Fibroblast of pulmonary artery (primary cell): ENCODE results near the gene UNC5B.

Experiments used
- DNase-seq: peaks from one replicate; pipeline ENCODE4 v3.0.0-alpha.2; 2010; ENCODE audit warnings: low read depth
- H3K4me3 ChIP-seq: replicated peaks from 2 replicates; pipeline ENCODE4 v1.5.1; 2011; ENCODE audit warnings: low read depth, mild to moderate bottlenecking, control low read depth, low read length, moderate library complexity
- TF ChIP-seq, protein P1 (sequence below): IDR thresholded peaks from 2 replicates; pipeline ENCODE4 v1.5.1; 2011; ENCODE audit warnings: mild to moderate bottlenecking, control low read depth, low read length, inconsistent platforms; ENCODE audit errors: missing control alignments

Gene UNC5B

DNA sequence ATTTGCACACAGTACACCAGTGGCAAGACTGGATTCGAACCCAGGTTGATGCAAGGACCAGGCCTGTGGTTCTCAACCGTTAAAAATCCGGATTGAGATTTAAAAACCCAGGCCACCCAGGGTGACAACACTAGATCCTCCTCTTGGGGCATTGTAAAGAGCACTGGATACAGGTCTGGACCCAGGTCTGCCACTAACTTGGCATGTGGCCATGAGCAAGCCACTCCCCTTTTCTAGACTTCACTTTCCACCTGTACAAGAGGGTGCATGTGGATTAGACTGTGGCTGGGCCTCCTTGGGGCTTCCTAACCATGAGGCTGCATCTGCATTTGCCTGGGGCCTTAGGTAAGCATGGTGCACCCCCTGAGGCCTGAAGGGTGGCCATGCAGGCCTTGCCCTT, 85.0 kb downstream of the UNC5B start:
- H3K4me3 ChIP-seq: no peak overlapping the region
- TF ChIP-seq, protein P1, sequence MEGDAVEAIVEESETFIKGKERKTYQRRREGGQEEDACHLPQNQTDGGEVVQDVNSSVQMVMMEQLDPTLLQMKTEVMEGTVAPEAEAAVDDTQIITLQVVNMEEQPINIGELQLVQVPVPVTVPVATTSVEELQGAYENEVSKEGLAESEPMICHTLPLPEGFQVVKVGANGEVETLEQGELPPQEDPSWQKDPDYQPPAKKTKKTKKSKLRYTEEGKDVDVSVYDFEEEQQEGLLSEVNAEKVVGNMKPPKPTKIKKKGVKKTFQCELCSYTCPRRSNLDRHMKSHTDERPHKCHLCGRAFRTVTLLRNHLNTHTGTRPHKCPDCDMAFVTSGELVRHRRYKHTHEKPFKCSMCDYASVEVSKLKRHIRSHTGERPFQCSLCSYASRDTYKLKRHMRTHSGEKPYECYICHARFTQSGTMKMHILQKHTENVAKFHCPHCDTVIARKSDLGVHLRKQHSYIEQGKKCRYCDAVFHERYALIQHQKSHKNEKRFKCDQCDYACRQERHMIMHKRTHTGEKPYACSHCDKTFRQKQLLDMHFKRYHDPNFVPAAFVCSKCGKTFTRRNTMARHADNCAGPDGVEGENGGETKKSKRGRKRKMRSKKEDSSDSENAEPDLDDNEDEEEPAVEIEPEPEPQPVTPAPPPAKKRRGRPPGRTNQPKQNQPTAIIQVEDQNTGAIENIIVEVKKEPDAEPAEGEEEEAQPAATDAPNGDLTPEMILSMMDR: no peak
- DNase-seq: no peak

DNA sequence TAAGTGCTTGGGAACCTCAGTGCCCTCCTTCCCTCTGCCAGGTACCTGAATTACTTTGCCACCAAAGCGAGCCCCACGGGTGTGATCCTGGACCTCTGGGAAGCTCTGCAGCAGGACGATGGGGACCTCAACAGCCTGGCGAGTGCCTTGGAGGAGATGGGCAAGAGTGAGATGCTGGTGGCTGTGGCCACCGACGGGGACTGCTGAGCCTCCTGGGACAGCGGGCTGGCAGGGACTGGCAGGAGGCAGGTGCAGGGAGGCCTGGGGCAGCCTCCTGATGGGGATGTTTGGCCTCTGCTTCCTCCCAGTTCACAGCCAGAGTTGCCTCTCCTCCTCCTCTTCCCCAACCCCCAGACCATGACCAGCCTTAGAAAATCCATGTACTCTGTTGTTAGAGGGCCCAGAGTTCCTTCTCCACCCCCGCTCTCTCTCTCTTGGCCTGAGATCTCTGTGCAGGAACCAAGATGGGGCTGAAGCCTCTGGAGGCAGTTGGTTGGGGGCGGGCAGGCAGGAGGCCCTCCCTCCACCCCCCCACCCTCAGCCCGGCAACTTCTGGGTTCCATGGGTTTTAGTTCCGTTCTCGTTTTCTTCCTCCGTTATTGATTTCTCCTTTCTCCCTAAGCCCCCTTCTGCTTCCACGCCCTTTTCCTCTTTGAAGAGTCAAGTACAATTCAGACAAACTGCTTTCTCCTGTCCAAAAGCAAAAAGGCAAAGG, 86.9 kb downstream of the UNC5B start:
- TF ChIP-seq, protein P1: no peak
- DNase-seq: no peak
- no peak overlapping the region for H3K4me3 ChIP-seq

DNA sequence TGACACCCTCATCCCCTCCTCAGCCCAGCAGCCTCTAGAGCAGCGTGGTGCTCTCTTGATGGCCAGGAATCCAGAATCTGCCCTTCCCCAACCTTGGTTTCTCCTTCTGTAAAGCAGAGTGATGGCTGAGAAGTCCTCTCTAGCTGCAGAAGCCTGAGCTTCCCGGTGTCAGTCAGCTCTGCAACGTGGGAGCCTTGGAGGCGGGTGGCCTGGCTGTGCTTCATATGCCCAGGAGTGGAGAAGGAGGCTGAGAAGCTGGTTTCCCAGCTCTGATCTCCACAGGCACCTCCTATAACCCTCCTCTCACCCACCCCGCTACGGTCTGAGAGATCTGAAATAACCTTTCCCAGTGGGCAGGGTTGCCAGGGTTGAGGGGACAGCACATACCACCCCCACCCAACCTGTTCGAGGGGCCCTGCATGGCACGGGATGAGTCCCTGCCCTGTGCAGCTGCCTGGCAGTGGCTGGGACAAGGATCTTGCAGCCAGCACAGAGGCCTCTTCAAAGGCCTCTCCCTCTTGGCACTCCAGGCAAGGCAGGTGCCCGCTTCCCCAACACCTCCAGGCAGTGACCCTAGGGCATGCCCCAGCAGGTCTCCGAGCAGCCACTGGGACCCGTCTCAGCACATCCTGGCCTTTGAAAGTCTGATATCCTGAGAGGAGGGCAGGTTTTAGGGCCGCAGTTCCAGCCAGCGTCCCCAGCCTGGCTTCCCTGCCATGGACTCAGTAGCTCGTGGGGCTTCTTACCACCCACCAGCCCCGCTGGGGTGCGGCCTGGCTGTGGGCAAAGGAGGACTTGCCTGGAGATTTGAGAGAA, 88.4 kb downstream of the UNC5B start:
- no peak overlapping the region for H3K4me3 ChIP-seq
- TF ChIP-seq, protein P1: no peak
- no peak for DNase-seq

DNA sequence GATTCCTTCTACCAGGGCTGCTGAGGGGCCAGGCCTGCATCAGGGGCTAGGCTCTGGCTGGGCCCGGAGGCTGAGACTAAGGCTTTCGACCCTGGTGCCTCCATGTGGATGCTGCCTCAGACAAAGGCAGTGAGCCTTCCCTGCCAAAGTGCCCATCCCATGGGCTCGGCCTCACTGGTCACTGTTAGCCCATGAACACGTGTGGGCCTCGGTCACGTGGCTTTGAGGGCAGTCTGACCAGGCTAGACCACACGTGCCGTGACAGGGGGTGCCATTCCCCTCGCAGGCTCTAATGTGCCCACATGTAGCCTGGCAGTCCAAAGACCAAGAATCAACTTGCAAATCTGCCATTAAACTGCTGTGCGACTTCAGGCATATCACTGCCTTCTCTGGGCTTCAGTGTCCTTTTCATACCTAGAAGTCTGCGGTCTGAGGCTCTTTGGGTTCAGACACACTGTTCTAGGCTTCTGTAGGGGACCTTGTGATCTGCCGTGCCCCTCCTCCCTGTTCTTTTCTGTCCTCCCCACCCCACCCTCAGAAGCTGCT, 89.1 kb downstream of the UNC5B start:
- TF ChIP-seq, protein P1: no peak
- no peak overlapping the region for H3K4me3 ChIP-seq
- DNase-seq: no peak

DNA sequence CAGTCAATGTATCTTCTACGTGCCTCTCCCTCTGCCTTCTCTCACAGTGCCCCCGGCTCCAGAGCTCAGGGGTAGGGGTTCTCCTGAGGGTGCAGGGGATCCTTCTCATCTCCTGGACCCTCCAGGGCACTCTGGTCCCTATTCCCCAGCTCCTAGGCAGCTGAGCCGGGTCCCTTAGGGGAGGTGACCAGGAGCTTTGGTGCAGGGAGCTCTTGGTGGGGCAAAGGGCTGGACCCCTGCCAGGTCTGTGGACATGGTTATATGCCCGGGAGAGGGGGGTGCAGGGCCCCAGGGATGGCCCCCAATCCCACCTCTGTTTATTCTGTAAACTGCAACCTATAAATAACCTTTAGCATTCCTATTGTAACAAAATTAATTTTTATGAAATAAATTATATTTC, 90.1 kb downstream of the UNC5B start:
- TF ChIP-seq, protein P1: no peak
- DNase-seq: no peak
- no peak overlapping the region for H3K4me3 ChIP-seq

DNA sequence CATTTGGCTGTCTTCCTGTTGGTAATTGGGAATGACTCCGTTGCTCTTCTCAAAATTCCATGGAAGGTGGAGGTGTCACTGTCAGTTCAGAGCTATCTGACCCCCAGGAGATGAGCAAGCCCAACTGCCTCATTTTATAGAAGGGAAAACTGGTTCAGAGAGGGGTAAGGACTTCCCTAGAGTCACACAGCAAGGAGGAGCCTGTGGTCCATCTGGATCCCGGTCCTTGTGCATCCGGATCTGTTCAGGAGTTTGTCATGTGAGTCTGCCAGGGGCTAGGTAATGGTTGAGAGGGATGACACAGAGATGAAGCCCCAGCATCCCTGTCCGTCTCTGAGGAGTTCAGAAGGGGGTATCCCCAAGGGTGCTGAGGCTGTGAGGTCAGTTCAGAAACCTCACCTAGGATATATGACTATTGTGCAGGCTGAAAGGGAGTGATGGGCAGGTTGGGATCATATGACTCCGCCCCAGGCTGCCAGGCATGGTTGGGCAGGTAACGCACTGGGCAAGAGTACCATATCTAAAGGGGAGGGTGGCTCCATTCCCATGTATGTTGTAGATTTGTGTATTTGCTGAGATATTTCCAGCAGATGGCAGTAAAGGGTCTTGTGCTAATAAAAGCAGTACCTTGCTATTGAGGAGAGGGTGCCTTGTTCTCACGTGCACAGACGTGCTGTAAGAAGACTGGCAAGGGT, 90.7 kb downstream of the UNC5B start:
- TF ChIP-seq, protein P1: peak; percentile 54
- H3K4me3 ChIP-seq: no peak overlapping the region
- DNase-seq: peak; percentile 68
